Thyroid gland (tissue), 4 donors: ENCODE measurements around the gene ACP5. TPM values are rescaled to one million over a fixed set of nuclear protein-coding genes. Genes with fewer than 3 reads are reported as not detected.
"Not testable (repeated sequence)": the region's sequence is repeated elsewhere in the genome, so short reads cannot be mapped to it uniquely, and the experiment has no call there.

Source experiments
- DNase-seq, 2 donors: peaks; one replicate each; pipeline ENCODE4 v3.0.0-alpha.2; 2019
- H3K27ac ChIP-seq, 3 donors: fragments of 200-600 bp; sonication (generic); 1 replicate in 2 of 3; 2 replicates in 1 of 3; pipeline ENCODE4 v1.5.1; 2016 to 2019; ENCODE audit warnings: mild to moderate bottlenecking in 1 of 3, moderate library complexity in 1 of 3
- H3K27me3 ChIP-seq: fragments of 200-600 bp; sonication (generic); one replicate; pipeline ENCODE4 v1.5.1; 2019
- H3K36me3 ChIP-seq, 2 donors: fragments of 200-600 bp; sonication (generic); one replicate each; pipeline ENCODE4 v1.5.1; 2016 to 2019
- H3K4me1 ChIP-seq, 2 donors: fragments of 200-600 bp; sonication (generic); one replicate each; pipeline ENCODE4 v1.5.1; 2017 to 2019
- H3K4me3 ChIP-seq, 3 donors: fragments of 200-600 bp; sonication (generic); replicated peaks in 1 of 3; 1 replicate in 2 of 3; 2 replicates in 1 of 3; pipeline ENCODE4 v1.5.1; 2016; ENCODE audit warnings: mild to moderate bottlenecking in 1 of 3
- H3K9me3 ChIP-seq: fragments of 200-600 bp; sonication (generic); one replicate; pipeline ENCODE4 v1.5.1; 2017
- CTCF ChIP-seq, 6 experiments: fragments of 200-600 bp in 3 of 6; fragments of 450-650 bp in 3 of 6; sonication (generic) in 3 of 6; IDR thresholded peaks; one replicate each; pipeline ENCODE4 v1.5.1; 2016 to 2019; ENCODE audit warnings: antibody characterized with exemption in 6 of 6, mild to moderate bottlenecking in 2 of 6, inconsistent platforms in 1 of 6, moderate library complexity in 1 of 6
- POLR2A ChIP-seq, 2 donors: fragments of 450-650 bp; IDR thresholded peaks; one replicate each; pipeline ENCODE4 v1.6.1; 2017; ENCODE audit warnings: antibody characterized with exemption in 2 of 2, mild to moderate bottlenecking in 2 of 2, moderate library complexity in 1 of 2
- whole genome bisulfite sequencing, 2 donors: methylation state at CpG; one replicate each; pipeline ENCODE4 v1.1.5; 2017; 5-methylcytosine and 5-hydroxymethylcytosine counted together
- intact Hi-C: fragments of 100-400 bp; cut with DNase I; formaldehyde crosslinking; loops from one replicate; pipeline ENCODE4 v1.15.1; 2023
- total RNA-seq, 4 donors: library from RNA; depleted of rRNA; stranded (reverse); fragments of >200 nt; gene quantifications; one replicate each; pipeline ENCODE4 v1.2.3, GENCODE V29; 2016

ACP5 gene
- total RNA-seq, 4 donors from 2014 or later, result 4.9 to 8.4 (median 6.2) TPM

- H3K27ac ChIP-seq, result no peak overlapping the region
- intact Hi-C loops, result no loop called here
- no peak overlapping the region for H3K4me3 ChIP-seq
- H3K27me3 ChIP-seq, result no peaks in the 10 kb centered on the region
- TF ChIP-seq POLR2A (IDR thresholded peaks at IDR 0.05) (no peak), CTCF (IDR thresholded peaks at IDR 0.05) (no peak)
- no peaks in the 10 kb centered on the region for H3K9me3 ChIP-seq
- H3K4me1 ChIP-seq, result no peaks in the 10 kb centered on the region
- 94 to 95% methylated on average over 19 of the region's 19 CpGs for WGBS, 2 donors
- H3K36me3 ChIP-seq, result peaks cover 32 to 55% of the 10 kb centered on the region in 2 donors
- no peak for DNase-seq
Observed at GRCh38 chr19:11617180-11618062, 40.0 kb upstream of the ACP5 start.

- H3K36me3 ChIP-seq, result peaks cover 27 to 34% of the 10 kb centered on the region in 2 donors
- no peak overlapping the region for H3K27ac ChIP-seq
- 96 to 98% methylated on average over 5 of the region's 5 CpGs for WGBS, 2 donors
Observed at GRCh38 chr19:11612816-11613511, 35.5 kb upstream of the ACP5 start.

GRCh38 chr19:11611730-11612129 is 34.3 kb upstream of the ACP5 start:
- no peak for DNase-seq
- no peaks in the 10 kb centered on the region for H3K27me3 ChIP-seq
- no peak overlapping the region for H3K4me3 ChIP-seq
- intact Hi-C loops, result no loop called here
- peaks cover 0 to 9% of the 10 kb centered on the region in 2 donors for H3K4me1 ChIP-seq
- H3K36me3 ChIP-seq, result peaks cover 15 to 21% of the 10 kb centered on the region in 2 donors
- TF ChIP-seq POLR2A (IDR thresholded peaks at IDR 0.05) (no peak), CTCF (IDR thresholded peaks at IDR 0.05) (no peak)
- 88 to 100% methylated on average over 1 of the region's 1 CpG for WGBS, 2 donors
- no peak overlapping the region for H3K27ac ChIP-seq
- H3K9me3 ChIP-seq, result no peaks in the 10 kb centered on the region

More at GRCh38 chr19:11612816-11613511, 35.5 kb upstream of the ACP5 start:
- no peak for DNase-seq
- Histone ChIP-seq H3K9me3 (no peaks in the 10 kb centered on the region), H3K27me3 (no peaks in the 10 kb centered on the region), H3K4me1 (peaks cover 0 to 9% of the 10 kb centered on the region in 2 donors), H3K4me3 (no peak overlapping the region)
- intact Hi-C loops, result no loop called here
- TF ChIP-seq POLR2A (IDR thresholded peaks at IDR 0.05) (no peak), CTCF (IDR thresholded peaks at IDR 0.05) (no peak)

- WGBS, 2 donors, result 96 to 98% methylated on average over 6 to 8 of the region's 8 CpGs
- intact Hi-C loops, result no loop called here
Observed at GRCh38 chr19:11606484-11606883, 29.0 kb upstream of the ACP5 start.

GRCh38 chr19:11599704-11600103 is 22.3 kb upstream of the ACP5 start:
- intact Hi-C loops, H3K27ac ChIP-seq, DNase-seq, H3K27me3 ChIP-seq, H3K9me3 ChIP-seq, H3K4me3 ChIP-seq, H3K36me3 ChIP-seq: not testable (repeated sequence)
- peaks cover 17 to 22% of the 10 kb centered on the region in 2 donors for H3K4me1 ChIP-seq
- WGBS, 2 donors, result 91 to 94% methylated on average over 8 of the region's 8 CpGs

More at GRCh38 chr19:11606484-11606883, 29.0 kb upstream of the ACP5 start:
- H3K27ac ChIP-seq, result no peak overlapping the region
- peaks cover 0 to 4% of the 10 kb centered on the region in 2 donors for H3K36me3 ChIP-seq
- no peak for TF ChIP-seq CTCF (IDR thresholded peaks at IDR 0.05)
- no peak for TF ChIP-seq POLR2A (IDR thresholded peaks at IDR 0.05)
- no peaks in the 10 kb centered on the region for H3K9me3 ChIP-seq
- H3K27me3 ChIP-seq, result no peaks in the 10 kb centered on the region
- no peak for DNase-seq
- no peak overlapping the region for H3K4me3 ChIP-seq
- peaks cover 4 to 9% of the 10 kb centered on the region in 2 donors for H3K4me1 ChIP-seq
